GM18867 (cell line): ENCODE measurements around the gene ADCY5.
"Not testable (repeated sequence)": the region's sequence is repeated elsewhere in the genome, so short reads cannot be mapped to it uniquely, and the experiment has no call there.

Source experiments
- ATAC-seq: cut with Tn5 transposase; IDR thresholded peaks from one replicate; pipeline ENCODE4 v1.9.1; 2021; ENCODE audit warnings: mild to moderate bottlenecking, moderate library complexity; ENCODE audit not compliant: unreplicated experiment

The ADCY5 gene

DNA sequence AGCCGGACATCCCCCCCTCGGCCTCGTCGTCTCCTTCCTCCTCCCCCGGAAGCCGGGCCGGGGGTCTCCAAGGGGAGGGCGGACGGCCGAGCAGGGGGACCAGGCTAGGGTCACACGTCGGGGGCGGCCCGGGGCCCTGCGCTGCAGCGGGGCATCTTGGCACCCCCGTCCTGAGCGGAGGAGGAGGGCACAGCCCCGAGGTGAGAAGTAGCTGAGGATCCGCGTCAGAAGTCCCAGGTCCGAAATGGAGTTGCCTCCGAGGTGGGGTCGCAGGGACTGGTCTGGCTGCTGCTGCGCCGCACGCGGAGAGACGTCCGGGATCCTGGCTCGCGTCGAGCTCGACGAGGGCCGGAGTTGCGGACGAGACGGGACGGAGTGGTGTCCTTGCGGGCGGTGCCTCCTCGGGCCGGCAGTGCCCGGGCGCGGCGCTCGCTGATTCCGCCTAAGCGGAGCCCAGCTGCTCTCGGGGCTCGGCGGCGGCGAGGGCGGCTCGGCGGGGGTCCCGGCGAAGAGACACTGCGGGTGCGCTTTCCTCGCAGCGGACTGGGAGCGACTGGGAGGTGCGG, at the start of gene ADCY5:
Gene ADCY5 (minus strand): TSS at position 555 of the 566 bp plus-strand sequence. CDS start 545 bp downstream, at position 10.
- no peak for ATAC-seq

DNA sequence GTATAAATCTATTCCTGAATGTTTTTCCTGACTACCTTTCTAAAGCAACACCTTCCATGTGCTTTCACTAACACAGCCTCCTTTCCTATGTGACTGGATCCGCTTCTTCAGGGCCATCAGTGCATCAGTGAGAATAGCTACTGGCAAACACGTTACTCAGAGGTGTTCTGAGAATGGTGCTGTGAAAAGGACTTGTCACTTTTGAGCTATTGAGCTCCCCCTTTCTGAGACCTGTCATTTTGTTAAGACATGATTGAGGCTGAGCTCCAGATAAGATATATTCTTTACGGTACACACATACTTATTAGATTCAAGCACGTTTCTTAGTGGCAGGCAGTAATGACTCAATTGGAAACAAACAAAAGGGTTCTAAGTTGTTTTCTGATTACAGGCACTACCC, 45.0 kb upstream of the ADCY5 start:
- no peak for ATAC-seq

DNA sequence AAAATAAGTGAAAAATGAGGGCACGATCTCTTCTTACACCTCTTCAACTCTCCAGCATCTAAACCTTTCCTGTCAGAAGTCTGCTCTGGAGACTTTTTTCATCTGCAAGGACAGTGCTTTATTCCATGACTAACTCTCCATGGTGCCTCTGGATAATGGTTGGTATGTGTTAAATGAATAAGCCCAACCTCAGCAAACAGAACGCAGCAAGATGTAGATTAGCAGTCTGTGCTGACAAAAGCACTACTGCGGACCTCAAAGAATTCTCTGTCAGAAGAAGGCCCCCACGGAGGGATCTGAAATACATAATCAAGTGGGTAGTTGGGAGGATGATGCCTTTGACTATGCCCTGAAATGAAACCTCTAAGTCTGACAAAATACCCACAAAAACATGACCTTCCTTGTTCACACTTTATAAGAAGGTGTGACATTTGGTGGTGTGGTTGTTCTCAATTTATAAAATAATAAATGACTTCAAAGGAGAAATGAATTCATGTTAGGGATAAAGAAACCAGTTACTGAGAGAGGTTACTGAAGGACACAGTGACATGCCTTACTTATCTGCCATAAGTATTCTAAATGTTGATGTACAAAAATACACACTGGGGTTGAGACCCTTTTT, 43.2 kb upstream of the ADCY5 start:
- ATAC-seq = no peak

DNA sequence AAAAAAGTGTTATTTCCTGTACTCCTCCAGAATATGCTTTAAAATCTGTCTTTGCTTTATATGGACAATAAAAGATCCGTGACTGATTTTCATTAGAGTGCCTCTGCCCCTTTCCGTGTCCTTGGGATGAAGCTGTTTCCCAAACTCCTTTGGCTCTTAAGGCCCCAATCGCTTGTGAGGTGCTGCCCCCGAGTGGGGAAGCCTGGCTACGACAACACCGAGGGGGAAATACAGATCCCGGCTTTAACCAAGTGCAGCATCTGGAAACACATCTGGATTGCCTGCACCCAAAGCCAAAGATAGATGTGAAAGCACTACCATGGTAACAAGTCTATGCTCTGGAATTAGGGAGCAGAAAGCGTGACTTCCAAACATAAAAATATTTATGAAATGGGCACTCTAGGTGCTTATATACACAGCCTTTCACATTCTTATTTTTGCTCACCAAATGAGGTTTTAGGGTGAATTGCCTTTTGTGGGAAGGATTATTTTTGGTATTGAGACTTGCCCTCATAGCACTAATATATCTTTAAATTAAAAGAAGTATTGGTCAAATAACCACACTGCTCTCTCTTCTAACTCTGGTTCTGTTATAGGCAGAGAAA, 40.6 kb upstream of the ADCY5 start:
- no peak for ATAC-seq

DNA sequence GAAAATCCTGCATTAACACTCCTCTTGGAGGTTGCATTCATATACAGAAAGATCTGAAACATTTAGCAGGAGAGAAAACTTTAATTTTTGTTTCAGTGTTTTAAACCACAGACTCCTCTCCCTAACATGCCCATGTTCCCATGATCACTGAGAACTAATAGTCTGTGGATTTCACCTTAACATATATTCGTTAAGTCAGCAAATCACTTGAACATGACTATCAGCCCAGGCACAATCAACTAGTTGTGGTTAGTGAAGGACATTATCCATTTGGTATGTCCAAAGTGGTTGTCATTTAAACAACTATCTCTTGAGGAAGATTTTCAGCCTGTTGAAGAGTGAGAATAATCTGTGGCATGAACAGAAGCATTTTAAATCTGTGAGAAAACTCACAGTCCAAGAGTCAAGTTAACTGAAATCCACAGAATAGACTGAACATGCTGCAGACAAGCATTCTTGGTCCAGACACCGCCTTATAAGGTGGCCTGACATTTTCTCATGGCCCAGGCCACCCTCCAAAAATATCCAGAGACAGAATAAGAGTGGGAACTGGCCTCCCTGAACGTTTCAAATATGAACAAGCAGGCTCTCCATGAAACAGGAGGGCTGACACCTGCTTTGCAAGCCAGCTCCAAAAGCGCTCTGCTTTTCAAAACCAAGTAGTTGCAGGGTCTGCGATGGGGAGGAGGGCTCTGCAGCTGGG, 39.9 kb upstream of the ADCY5 start:
- no peak for ATAC-seq

DNA sequence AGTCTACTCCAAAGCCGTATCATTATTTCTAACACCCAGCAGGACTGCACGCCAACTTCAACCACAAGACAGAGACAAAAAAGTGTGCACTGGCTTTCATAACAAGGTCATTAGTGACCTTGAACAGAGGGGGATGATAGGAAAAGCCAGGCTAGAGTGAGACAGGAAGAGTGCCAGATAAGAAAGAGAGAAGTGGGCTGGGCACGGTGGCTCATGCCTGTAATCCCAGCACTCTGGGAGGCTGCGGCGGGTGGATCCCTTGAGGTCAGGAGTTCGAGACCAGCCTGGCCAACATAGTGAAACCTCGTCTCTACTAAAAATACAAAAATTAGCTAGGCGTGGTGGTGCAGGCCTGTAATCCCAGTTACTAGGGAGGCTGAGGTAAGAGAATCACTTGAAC, 38.2 kb upstream of the ADCY5 start:
- not testable (repeated sequence) for ATAC-seq

DNA sequence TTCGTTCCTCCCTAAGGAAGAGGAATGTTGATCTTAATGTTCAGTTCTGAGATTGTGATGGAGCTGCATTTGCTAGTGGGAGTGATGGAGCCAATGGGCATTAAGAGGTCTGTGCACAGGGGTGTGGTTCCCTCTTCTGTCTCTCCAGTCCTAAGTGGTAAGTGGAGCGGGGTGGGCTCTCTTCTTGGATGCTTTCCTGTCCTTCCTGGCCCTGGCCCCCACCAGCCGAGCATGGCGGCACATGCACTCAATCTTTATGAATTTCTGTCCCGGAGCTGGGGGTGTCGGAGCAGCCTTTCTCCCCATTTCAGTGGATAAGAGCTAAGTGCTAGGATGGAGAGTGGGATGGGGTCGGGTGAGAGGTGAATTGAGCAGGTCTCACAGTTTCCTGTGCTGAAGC, 37.6 kb upstream of the ADCY5 start:
- ATAC-seq = no peak

DNA sequence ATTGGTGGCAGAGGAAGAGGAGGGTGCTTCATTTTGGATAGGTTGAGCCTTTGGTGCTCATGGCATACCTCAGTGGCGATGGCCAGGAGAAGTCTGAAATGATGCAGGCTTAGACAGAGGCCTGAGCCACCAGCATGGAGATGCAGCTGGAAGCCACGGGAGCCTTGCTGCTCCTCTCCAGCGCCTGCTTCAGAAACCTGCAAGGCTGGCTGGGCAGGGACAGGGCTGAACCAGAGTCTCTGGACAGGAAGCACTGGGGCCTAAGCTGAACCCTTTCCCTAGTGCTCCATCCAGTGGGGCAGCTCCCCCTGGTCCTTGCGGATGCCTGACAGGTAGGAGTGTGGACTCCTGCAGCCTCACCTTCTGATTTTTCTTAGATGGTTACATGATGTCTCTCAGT, 36.7 kb upstream of the ADCY5 start:
- no peak for ATAC-seq

DNA sequence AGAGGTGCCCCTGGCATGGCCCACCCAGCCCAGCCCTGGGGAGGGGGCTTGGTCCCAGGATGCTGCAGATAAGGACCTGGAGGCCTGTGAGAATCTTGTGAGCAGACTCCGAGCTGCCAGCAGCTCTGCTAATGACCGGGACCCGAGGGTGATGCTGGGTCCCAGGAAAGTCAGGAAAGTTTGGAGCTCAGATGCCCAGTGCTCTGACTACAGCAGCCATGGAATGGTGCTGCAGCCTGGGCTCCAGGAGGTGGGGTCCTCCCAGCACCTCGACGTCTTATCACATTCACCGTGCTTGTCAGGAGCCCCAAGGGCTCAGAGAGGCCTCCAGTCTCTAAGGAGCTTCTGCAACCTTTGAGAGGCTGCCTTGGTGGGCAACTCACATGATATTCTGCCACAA, 34.3 kb upstream of the ADCY5 start:
- ATAC-seq = no peak

DNA sequence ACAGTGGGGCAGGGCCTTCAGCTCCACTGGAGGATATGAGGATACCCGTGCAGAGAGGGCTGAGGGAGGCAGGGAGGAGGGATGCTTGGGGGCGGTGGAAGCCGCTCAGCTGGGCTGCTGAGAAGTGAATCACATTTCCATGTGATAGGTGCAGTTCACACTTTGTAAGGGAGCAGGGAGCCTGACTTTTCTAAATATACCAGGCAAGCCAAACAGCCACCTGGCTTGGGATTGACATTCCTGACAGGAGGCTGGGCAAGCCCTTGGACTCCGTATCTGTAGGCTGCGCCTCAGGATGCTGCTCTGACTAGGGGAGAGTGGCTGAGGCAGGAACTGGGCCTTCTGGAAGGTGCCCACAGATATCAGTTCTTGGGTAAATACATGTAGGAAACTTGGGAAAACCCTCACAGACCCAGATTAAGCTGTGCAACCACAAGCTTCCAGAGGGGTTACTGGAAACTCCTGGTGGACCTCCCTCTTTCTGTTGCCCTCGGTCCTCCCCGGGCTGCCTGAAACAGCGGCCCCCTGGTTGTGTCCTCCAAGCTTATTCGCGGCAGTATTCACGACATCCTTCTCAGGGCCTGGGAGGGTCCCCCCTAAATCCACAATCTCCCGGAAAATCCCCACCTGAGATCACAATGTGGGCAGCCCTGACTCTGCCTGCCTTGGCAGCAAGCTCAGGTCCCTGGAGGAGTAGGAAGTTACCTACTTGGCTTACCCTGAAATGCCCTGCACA, 33.0 kb upstream of the ADCY5 start:
- ATAC-seq = no peak

DNA sequence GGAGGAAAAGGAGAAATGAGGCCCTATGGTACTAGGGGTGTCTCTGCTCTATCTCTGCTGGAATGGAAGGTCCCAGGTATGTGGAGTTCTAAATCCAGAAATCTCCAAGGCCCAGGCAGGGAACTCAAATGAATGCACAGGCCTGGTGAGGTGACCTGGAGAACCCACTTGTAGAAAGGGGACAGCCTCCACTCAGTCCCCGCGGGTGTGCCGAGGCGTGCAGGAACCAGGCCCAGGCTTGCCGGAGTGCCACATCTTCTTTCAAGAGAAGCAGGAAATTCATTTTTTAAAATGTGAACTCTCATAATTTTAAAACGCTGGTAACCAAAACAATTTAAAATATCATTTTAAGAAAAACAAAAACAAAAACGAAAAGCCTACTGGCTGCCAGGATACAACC, 32.2 kb upstream of the ADCY5 start:
- no peak for ATAC-seq

DNA sequence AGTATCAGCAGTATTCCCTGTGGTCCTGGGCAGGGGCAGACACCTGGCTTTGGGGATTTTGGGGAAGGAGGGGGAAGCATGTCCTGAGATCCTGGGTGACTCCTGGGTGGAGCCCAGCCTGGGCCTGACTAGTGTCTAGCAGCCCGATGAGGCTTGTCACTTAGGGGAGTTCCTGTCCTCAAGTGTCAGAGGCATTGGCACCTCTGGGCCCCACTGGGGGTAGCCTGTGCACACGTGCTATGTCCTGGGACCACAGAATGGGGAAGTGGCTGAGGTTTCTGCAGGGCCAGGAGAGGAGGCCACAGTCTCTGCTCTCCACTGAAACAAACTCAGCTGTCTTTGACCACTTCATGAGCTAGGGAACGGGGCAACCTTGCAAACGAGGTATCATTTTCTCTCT, 31.5 kb upstream of the ADCY5 start:
- no peak for ATAC-seq

DNA sequence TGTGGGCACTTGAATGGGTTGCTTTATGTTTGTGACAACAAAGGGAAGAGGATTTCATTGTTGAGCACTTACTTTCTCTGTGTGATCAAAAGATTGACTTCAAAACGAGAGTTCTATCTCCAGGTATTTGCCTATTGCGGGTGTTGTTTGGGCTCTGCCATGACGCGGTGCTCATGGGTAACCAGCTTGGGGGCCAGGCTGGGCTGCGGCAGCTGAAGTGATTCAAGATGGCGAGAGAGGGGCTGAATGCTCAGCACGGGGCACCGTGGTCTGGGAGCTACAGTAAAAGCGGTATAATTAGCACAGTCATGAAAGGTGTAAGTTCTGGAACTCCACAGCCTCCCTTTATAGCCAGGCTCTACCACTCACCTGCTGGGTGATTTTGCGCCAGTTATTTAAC, 31.0 kb upstream of the ADCY5 start:
- ATAC-seq = no peak

DNA sequence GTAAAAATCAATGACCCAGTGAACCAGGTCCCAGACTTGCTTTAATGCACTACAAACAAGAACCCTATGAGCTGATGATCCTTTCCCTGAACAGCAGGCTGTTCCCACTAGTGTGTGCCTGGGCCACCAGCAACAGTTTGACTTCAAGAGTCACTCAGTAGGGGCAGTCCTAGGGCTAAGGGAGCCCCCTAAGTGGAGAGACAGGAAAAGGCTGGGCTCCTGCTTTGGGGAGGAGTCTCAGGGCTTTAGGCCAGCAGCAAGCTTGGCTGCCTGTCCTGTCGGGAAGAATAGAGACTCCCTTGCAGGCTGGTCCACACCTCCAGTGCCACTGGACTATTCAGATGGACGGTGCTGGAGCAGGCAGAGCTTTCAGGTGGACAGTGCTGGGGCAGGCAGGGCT, 29.4 kb upstream of the ADCY5 start:
- ATAC-seq = no peak

DNA sequence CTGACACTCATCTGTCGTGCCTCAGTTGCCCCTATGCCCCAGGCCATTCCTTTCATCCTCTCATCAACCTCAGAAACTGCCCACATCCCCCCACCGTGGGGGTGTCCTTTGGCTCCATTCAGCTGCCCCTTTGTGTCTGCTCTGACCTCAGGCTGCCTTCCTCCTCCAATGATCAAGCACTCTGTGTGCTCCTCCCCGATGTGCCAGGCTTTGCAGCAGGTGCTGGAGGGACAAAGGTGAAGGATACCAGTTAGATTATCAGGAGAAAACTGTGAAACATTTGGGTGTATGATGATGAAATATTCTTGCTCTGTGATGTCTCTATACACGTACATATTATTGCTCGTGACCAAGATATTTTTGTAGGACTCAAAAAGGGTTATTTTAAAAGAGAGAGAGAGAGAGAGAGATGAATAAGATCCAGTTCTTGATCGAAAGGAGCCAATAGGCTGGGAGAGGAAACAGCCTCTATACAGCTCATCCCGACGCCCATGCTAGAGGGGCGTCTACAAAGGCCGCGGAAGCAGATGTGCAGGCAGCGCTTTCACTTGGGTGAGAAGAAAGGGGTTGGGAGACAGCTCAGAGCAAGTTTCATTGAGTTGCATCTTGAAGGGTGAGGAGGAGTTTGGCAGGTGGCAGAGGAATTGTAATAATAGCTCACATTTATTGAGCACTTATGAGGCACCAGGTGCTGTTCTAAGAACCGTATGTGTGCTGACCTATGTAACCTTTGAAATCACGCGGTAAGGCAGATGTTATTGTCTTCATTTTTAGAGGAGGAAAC, 28.3 kb upstream of the ADCY5 start:
- no peak for ATAC-seq

DNA sequence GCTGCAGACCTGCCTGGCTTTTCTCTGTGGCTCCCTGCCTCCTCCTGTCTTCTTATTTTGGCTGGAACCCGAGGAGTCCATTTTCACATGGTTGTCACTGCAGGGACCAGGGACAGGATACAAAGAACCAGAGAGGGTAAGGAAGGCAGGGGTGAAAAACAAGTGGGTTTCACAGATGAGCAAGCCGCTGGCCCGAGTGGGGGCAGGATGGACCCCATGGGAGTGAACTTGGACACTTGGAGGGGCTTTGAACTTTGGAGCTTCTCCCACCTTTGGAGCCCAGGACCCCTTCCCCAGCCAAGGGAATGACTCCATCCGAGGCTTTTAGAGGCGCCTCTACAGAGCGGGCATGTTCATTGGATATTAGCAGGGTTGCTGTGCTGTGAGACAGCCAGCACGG, 26.9 kb upstream of the ADCY5 start:
- ATAC-seq = no peak

DNA sequence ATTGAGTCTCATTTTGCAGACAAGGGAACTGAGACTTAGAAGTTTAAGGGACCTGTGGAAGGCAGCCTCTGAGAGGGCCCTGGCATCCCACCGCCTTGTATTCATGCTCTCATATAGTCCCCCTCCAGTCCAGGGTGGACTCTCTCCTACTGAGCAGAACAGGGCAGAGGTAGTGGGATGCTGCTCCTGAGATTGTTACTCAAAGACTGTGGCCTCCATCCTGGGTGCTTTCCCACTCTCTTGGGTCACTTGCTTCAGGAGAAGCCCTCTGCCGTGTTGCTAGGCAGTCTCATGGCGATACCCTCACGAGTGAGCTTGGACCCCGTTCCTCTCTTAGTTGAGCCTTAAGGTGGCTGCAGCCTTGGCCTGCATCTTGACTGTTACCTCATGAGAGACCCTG, 22.2 kb upstream of the ADCY5 start:
- ATAC-seq = no peak

DNA sequence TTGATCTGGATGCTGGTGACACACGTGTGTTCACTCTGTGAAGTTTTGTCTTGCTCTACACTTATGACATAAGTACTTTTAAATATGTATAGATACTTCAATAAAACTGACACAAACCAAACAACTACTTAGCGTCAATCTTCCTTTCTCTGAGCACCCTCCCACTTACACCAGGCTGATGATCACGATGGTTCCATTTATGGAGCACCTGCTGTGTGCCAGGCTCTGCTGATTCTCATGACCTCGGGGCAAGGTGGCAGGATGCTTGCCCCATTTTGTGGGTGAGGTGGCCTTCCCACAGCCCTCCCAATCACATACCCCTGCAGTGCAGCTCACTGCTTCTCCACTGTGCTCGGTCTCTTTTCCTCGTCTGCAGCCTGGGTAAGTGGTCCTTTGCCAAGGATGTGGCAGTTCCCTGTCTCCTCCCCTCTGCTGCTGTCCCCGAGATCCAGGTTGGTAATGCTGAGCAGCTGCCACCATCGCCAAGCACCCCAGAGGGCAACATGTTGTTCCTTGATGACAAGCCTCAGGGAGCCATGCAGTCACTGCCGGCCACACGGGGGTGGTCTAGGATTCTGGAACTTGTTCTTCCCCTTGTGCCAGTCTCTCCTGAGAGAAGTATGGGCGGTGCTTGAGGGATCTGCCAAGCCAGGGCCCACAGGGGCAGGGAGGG, 20.6 kb upstream of the ADCY5 start:
- ATAC-seq = no peak

DNA sequence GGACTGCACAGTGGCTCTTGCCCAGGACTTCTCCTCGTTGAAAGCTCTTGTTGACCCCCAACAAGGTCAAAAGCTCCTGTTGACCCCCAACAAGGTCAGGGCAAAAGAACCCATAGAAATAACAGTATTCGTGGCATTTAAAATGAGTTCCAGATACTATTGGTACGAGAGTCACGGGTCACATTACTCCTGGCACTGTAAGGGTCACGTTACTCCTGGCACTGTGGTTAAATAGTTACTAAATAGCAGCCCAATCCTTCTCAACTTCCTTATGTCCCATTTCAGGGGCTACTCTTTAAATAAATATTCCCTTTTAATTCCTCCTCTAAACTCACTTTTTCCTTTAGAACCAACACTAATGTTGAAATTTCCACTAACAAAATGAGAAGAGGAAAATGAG, 18.2 kb upstream of the ADCY5 start:
- ATAC-seq = no peak

DNA sequence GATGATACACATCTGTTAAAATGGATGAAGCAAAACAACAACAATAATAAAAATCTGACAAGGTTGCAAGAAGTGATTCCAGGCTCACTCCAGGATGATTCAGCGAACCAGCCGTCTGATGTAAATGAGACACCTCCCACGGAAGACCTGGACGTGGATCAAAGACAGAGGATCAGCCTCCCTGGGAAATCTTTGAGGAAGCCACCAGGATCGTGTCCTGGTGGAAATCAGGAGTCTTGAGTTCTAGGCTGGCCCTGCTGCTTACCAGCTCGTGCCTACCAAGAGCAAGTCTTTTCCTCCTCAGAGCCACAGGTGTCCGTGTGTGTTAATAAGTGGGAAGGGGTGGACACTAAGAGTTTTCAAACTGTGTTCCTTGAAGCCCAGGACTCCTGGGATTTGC, 15.3 kb upstream of the ADCY5 start:
- no peak for ATAC-seq
